Measurements from ENCODE around the gene DEGS2.
A peak's percentile ranks its signal among the peaks of the same experiment; 100 is the strongest.

The DEGS2 gene

DNA sequence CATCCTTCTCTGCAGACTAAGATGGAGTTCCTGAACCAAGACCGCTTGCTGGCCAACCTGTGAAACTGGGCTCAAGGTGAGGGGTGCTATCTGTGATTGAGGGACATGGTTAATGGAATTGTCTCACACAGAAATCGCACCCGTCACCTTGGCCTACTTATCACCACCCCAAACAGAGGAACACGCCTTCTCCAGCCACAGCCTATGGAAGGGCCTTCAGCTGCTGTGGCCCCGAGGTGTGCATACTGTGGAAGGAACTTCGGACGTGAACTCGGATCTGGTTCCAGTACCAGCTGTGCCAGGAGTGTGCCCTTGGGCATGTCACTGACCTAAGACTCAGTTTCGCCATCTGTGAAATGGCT, 49.9 kb downstream of the DEGS2 start:
- DNase-seq: no peak

DNA sequence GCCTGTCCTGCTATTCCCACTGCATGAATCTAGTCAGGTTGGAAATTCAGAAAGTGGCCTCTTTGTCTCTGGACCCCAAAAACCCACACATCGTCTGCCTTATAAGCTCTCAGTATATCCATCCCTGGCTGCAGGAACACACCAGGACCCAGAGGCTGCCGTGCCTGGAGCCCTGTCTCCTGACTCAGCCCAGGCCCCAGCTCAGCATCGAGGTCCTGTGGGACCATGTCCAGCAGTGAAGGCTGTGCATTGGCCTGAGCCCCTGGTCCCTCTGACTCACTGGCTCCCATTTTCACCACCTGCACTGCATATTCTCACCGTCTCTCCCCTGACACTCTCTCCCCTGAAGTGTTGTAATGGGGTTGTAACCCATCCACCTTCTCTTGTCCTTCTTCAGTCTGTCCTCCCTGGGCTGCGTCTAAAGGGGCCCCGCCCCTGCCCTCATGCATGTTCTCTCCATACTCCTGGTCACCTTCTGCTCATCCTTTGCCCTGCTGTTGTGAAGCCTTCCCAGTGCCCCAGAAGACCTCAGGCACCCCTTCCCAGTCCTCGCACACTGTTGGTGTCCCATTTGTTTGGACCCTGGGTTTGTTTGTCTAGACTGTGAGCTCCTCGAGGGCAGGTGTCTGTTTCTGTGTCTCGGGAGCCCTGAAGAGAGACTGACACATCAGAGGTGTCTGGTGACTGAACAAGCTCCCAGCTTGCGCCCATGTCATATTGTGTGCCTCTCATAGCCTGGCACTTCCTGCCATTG, 50.4 kb downstream of the DEGS2 start:
- DNase-seq: no peak

DNA sequence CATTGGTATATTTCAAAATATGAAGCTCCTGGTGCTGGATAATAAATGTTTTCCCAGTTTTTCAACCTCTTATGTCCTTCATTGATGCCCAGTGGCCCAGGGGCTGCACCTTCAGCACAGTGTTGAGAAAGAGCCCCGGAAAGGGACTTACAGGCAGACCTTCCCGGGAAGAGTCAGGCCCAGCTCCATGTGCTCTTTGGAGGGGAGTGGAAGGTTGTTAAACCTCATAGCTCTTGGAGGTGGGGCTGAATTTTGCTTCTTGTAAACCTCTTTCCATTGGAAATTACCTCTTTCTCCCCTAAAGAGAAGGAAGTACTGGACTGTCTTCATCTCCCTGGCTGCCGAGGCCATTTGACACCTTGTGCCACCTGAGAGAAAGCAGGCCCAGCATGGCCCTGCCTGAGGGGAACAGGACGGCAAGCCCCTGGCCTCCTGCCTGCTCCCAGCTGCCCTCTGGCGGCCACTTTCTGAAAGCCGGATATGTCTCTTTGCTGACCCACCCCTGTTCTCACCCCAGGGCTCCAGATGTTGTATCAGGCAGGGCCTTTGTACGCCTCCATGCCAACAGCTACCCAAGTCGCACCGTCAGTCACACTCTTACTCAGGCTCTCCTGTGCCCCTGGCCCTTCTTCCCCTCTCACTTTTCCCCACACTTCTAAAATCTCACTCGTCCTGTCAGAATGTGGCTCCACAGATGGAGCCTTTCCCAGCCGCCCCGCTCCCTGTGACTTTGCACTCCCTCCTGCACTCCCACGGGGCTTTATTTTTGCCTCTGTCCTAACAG, 51.2 kb downstream of the DEGS2 start:
- DNase-seq: peak; percentile 89 to 91

DNA sequence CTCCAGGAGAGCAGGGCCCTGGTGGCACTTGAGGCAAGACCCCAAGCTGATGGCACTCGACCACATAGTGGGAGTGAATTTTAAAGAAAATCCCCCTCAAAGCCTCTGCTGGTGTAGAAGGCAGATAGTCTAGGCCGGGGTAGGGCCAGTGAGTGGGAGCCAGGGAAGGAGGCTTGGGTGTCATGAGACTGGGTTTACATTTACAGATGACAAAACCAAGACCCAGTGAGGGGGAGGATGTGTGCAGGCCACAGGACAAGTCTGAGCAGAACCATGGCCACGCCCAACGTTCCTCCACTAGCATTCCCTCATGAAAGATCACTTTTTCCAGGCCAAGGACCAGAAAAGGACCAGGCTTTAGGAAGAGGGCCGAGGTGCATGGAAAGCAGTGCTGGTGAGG, 52.2 kb downstream of the DEGS2 start:
- no peak for DNase-seq

DNA sequence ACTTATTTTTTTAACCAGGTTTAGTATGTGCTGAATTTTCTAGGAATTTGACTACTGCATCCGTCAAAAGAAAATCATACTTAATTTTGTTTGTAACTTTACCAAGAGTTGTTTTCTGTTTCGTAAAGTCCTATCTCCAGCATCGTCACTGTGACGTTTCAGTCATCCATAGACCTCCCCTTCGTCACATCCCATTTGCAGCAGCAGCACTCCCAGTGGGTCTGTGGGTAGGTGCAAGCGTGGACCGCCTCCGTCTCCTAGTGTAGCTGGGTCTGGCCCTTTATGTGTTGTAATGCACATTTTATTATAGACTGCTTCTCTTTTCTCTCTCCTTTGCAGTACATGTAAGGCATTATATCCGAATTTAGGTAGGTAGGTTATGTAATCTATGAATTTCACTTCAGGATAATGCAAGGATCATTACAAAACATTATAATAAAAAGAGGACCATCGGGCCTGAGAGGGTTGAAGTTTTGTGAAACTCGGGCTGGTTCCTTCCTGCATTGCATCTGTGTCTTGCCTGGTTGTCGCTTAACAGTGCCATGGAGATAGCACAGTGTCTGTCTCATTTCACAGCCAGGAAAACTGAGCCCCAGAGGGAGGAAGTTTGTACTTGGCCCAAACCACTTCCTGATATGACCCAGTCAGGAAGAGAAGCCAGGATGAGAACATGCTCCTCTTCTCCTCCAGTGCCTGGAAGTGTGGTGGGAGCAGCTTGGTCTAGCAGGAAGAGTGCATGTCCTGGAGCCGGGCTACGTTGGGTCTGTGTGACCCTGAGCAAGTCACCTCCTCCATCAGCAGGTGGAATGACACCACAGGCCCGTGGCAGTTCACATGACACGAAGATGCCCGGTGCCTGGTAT, 53.0 kb downstream of the DEGS2 start:
- DNase-seq: peak; percentile 45 to 46

DNA sequence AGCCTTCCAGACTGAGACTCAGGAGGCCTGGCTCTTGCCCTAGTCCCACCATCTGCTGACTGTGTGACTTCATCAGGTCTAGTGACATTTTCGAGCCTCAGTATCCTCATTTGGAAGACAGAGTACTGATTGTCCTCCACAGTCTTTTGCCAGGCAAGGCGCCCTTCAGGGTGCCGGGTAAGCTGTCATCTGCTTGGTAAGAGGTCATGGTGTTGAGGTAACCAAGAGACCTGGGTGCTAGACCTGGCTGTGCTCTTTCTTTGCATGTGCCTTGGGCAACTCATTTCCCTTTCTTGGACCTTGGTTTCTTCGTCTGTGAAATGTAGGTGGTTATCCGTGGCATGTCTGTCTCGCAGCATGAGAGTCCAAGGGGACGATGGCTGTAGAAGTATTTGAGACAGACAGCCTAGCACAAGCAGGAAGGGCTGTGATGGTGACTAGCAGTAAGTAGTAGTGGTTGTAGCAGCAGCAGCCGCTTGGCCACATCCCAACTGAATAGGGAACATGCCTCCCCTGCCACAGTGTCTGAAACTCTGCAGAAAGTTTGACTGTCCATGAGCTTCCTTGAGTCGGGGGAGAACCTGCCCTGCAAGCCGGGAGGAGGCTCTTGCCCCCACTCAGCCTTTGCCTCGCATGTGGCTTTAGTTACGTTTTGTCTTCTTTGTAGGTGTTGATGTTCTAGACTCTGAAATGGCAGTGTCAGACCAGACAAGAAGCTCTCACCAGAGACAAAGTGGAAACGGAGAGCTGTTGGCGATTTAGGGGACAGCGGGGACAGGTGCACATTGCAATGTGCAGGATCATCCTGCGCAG, 53.9 kb downstream of the DEGS2 start:
- no peak for DNase-seq

DNA sequence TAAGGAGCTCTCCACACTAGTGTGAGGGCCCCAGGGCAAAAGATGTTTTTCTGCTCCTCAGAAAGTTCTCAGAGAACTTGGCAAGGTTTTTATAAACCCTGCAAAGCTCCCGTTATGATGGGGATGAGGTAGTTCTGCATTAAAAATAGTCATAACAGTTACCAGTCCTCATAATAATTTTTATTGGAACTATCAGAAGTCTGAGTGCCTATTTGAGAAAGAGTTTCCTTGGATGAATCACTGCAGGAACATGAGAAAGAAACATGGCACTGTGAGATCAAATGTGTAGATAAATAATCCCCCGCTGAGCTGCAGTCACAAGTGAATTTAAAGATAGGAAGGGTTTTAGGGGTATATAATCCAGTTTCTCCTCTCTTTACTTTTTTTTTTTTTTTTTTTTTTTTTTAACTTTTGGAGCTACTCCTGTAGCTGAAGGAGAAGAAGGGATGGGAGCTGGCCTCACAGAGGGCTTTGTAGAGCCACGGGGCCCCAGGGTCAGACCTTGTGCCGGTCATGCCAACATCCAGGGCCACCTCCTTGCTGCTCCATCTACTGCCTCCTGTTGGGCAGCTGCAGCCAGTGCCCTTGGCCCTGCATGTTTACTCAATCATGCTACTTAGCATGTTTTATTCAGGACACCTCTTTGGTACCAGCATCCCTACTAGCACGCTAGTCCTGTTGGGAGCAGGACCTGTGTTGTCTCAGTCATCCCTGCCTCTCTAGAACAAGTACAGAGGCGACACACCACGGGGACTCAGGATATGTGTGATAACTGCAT, 54.7 kb downstream of the DEGS2 start:
- no peak for DNase-seq

DNA sequence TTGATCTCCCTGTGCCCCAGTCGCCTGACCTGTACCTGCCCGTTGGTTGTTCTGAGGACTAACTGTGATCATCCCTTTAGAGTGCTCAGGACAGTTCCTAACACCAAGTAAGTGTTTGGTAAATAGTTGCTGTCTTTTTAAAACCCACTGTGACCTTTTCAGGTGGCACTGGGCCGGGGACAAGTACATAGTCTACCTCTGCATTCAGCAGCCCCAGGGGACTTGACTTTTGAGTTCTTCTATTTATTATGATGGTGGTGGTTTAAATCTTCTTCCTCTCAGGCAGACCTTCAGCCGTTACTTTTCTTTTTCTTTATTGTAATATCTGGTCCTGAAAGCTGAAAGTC, 55.5 kb downstream of the DEGS2 start:
- DNase-seq: no peak

DNA sequence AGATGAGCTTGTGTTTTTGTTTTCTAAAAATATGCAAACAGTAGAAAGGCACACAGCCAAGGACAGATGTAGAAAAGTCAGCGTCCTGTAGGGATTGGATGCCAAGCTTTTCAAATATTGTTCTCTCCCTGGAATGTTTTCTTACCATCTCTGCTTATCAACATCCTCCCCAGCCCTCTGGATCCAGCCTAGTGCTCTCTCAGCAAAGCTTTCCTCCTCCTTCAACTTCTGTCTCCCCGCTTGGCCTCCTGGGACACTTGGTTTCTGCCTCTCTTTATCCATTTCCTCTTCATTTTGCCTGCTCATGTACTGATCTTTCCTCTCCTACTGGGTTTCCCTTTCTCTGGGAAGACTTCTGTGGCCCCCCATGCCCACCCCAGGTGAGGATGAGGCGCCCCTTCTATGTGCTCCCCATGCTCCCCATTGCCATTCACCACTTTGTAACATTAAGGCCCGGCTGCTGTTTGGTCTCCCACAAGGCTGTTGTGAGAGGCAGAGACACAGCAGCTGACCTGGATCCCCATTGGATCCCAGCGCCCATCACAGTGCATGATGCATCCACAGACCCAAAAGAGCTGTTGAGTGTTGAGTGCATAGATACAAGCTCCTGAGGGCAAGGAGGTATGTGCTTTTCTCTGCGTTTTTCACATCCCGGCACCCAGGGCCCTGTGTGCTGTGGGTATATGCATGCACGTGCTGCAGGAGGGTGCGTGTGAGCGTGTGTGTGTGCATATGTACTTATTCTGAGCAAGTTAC, 56.0 kb downstream of the DEGS2 start:
- no peak for DNase-seq

DNA sequence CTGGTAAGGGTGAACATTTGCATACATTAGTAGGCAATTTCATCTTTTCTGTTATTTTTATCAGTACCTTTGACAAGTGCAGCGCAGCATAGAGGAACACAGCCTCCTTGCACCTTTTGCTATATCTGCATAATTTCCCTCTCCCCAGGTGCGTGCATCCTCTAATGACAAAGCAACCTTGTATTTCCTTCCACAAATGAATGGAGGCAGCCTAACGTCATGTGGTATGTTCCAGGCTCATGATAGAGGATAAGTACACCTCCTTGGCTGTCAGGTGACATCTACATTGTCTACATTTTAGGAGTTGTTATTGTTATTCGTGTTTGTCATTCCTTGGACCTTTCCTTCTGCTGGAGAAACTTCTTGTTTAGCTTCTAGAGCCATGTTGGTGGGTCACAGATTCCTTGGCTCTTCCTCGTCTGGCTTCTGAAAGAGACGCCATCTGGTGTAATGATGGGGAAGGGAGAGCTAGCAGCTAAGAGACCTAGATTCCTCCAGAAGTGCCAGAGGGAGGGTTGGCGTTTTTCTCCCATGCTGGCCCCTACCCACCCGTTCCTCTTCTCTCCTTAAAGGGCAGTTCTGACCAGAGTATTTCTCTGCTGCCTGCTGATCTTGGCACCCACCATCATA, 57.2 kb downstream of the DEGS2 start:
- DNase-seq: no peak

DNA sequence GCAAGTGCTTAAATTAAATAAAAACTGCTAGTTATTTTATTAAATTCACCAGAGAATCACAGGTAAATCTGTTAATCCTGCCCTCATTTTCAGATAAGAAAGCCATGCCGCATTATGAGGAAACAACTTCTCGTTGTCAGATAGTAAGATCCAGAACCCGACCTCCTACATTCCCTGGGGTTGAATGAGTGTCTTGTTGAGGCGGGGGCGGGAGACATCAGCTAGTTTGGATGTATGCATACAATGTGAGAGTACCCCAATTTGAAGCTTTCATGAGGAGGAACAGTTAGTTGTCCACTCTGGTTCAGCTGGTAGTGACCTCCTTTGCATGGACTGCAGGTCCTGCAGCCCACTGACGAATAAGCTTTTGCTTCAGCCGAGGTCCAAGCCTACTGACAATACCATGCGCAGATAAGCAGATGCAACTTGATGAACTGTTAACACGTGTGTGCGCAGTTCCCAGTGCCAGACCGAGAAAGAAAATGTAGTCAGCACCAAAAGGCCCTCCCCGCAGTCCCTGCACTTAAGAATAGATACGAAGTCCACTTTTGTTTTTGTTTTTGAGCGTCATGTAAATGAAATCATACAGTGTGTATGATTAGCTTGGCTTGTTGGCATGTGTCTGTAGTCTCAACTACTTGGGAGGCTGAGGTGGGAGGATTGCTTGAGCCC, 59.3 kb downstream of the DEGS2 start:
- DNase-seq: no peak

DNA sequence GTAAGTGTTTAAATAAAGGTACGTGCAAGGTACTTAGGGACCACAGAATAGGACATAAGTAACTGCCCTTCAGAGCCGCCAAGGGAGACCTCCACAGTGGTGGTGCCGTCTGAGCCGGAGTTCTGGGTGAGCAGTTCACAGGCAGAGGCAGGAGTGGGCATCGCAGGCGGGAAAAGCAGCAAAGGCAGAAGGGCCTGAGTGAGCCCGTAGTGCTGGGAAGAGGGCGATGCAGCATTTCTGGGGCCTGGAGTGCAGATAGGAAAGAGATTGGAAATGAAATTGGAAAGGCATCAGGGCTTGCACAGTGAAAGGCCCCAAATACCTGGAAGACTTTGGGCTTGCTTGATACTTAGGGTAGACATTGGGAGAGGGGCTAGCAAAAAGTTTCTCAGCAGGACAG, 61.3 kb downstream of the DEGS2 start:
- DNase-seq: no peak

DNA sequence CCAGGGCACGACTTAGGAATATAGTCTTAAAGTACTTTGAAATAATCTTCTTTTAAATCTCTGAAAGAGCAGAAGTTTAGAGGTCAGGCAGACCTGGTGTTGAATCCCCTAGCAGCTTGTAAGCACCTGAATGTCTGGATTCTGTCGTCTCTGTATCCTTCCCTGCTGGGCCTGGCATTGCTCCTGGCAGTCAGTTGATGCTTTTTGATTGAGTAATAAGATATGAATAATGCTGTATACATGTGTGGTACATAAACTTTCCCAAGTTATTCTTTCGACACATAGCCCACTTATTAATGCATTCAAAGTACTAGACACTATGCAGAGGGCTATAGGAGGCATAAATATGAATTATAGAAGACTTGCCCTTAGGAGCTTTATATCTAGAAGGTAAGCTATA, 62.8 kb downstream of the DEGS2 start:
- no peak for DNase-seq

All from activated CD4-positive, alpha-beta T cell treated with anti-CD3 and anti-CD28 coated beads, Interleukin-2, amount 50 U/mL, for 4 hours (primary cell).